Stimulated activated CD4-positive, alpha-beta T cell treated with anti-CD3 and anti-CD28 coated beads, Interleukin-2, amount 100 ng/mL, for 48 hours (primary cell): ENCODE data around the gene CELF4.
"Not testable (repeated sequence)": the region's sequence is repeated elsewhere in the genome, so short reads cannot be mapped to it uniquely, and the experiment has no call there.

Source experiments
- DNase-seq, 2 donors: peaks; one replicate each; pipeline ENCODE4 v3.0.0-alpha.2; 2020

Gene CELF4

GRCh38 chr18:37489011-37489410 is 76.6 kb downstream of the CELF4 start:
- no peak for DNase-seq

GRCh38 chr18:37487400-37487867 is 78.2 kb downstream of the CELF4 start:
- DNase-seq: no peak

GRCh38 chr18:37486848-37487247 is 78.8 kb downstream of the CELF4 start:
- no peak for DNase-seq

- peak; percentile 0 to 24 for DNase-seq
Observed at GRCh38 chr18:37484983-37485834, 80.4 kb downstream of the CELF4 start.

GRCh38 chr18:37483984-37484819 is 81.4 kb downstream of the CELF4 start:
- DNase-seq: no peak

- no peak for DNase-seq
Observed at GRCh38 chr18:37483221-37483971, 82.2 kb downstream of the CELF4 start.

- no peak for DNase-seq
Observed at GRCh38 chr18:37482433-37482832, 83.2 kb downstream of the CELF4 start.

- no peak for DNase-seq
Observed at GRCh38 chr18:37482002-37482401, 83.6 kb downstream of the CELF4 start.

GRCh38 chr18:37481491-37481890 is 84.1 kb downstream of the CELF4 start:
- no peak for DNase-seq

GRCh38 chr18:37481072-37481471 is 84.5 kb downstream of the CELF4 start:
- DNase-seq: no peak

GRCh38 chr18:37476611-37477295 is 88.8 kb downstream of the CELF4 start:
- DNase-seq: no peak

- DNase-seq: peak; percentile 6 to 10
Observed at GRCh38 chr18:37476182-37476581, 89.4 kb downstream of the CELF4 start.

- DNase-seq: no peak
Observed at GRCh38 chr18:37473195-37473840, 92.3 kb downstream of the CELF4 start.

GRCh38 chr18:37471637-37472036 is 94.0 kb downstream of the CELF4 start:
- DNase-seq: no peak

- no peak for DNase-seq
Observed at GRCh38 chr18:37470986-37471385, 94.6 kb downstream of the CELF4 start.

- DNase-seq: no peak
Observed at GRCh38 chr18:37467002-37467662, 98.5 kb downstream of the CELF4 start.

GRCh38 chr18:37465958-37466357 is 99.6 kb downstream of the CELF4 start:
- no peak for DNase-seq

GRCh38 chr18:37464257-37464656 is 101.3 kb downstream of the CELF4 start:
- DNase-seq: no peak

GRCh38 chr18:37461329-37461728 is 104.3 kb downstream of the CELF4 start:
- DNase-seq: not testable (repeated sequence)

GRCh38 chr18:37460604-37461003 is 105.0 kb downstream of the CELF4 start:
- no peak for DNase-seq

GRCh38 chr18:37458697-37459096 is 106.9 kb downstream of the CELF4 start:
- no peak for DNase-seq
